IPS-NIHi7 (cell line): ENCODE measurements around the gene COL23A1.
"Not testable (repeated sequence)": the region's sequence is repeated elsewhere in the genome, so short reads cannot be mapped to it uniquely, and the experiment has no call there.

Experiments used
- DNase-seq: peaks from one replicate; pipeline ENCODE4 v3.0.0; 2012; ENCODE audit warnings: mixed read lengths; ENCODE audit errors: extremely low spot score

Gene COL23A1

DNA sequence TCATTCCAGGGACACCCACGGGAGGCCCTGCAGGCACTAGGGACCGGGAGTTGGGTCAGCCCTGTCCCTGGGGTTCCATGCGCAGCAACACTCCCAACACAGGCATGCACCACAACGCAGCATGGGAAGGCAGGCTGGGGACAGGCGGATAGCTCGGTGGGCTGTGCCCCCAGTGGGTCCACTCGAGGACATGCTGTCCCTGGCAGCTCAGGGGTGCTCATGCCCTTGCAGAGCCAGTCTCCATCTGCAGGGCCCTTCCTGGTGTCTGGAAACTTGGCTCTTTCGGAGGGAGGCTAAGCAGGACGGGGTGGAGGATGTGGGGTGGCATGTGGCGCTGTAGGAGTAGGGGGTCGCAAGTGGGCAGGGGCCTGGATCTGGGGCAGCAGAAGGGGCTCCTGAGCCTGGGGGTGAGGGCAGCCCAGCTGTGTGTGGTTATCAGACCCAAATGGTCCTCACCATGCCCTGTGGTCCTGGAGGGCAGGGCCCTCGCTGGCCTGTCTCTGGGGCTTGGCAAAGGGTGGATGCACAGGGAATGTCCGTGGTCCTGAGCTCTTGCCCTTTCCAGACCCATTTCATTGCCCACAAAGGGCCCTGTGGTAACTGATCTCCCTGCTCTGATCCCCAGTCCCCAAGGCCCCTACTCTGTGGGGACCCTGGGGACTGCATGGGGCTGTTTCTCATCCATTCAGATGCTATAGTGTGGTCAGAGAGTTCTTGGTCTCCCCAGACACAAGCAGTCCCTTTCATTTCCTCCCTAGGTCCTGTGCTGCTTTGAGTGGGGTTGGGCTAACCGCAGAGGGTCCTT is 267.3 kb downstream of the COL23A1 start:
- DNase-seq: no peak

GRCh38 chr5:178320281-178320855 is 269.8 kb downstream of the COL23A1 start:
- no peak for DNase-seq

- DNase-seq: no peak
Observed at GRCh38 chr5:178319541-178320041, 270.6 kb downstream of the COL23A1 start.

DNA sequence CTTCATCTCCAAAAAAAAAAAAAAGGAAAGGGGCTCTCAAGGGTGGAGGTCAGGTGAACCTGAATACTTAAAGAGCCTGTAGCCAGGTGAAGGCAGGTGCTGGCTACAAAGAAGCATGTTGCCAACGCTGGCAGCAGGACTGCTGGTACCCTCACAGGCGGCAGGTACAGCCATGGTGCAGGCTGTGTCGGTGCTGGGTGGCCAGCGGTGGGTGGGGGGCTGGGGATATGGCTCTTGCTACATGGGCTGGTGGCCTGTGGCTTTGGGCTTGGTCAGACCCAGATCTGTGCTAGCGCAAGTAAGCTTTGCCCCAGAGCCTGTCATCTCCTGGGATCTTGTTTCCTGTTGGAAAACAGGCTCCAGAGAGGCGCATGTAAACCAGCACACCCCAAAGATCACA is 271.3 kb downstream of the COL23A1 start:
- DNase-seq: no peak

DNA sequence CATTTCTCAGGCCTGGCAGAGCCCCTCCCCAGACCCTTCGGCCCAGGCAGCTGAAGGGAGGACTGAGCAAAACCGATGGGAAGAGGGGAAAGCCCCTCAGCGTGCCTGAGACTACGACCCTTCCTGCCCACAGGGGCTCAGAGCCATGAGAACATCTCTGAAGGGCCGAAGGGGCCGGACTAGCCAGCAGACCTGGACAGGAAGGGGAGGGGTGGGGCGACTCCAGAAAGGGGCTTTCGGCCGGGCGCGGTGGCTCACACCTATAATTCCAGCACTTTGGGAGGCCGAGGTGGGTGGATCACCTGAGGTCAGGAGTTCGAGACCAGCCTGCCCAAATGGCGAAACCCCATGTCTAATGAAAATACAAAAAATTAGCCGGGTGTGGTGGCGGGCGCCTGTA is 271.8 kb downstream of the COL23A1 start:
- no peak for DNase-seq

DNA sequence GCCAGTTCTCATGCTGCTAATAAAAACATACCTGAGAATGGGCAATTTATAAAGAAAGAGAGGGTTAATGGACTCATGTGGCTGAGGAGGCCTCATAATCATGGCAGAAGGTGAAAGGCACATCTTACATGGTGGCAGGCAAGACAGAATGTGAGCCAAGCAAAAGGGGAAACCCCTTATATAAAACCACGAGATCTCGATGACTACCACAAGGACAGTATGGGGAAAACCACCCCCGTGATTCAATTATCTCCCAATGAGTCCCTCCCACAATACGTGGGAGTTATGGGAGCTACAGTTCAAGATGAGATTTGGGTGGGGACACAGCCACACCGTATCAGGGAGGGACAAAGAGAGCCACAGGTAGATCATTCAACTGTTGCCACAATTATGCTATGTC is 272.5 kb downstream of the COL23A1 start:
- DNase-seq: not testable (repeated sequence)

DNA sequence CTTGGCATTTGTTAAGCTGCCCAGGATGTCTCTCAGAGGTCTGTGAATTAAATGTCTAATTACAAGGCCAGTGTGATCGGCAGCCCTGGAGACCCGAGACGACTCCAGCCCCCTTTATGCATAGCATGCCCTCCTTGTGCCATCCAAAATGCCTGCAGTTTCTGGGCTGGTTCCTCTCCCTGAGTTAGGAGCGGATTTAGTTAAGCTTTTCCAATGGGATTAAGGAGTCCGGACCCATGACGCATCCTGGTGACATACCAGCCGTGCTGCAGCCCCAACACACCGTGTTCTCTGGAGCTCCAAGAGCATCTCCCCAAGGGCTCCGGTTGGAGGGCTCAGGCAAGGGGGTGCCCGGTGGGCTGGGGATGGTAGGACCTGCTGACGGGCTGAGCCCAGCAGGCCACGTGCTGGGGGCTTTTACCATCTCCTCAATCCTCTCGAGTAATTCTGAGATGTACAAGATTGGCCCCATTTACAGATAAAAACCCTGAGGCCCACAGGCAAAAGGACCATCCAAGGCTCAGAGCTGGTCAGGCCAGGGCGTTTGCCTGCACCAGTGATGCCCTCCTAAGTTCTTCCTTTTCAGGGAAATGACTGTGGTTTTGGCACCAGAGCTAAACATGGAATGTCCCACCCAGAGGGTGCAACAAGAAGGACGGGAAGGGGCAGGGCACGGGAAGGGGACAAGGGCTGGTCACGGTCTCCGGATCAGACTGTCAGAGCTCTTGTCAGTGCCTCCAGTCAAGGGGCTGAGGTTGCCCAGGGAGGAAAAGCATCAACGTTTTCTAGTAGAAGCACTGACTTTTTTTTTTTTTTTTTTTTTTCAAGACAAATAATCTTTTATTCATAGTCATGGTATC is 275.0 kb downstream of the COL23A1 start:
- DNase-seq: no peak

DNA sequence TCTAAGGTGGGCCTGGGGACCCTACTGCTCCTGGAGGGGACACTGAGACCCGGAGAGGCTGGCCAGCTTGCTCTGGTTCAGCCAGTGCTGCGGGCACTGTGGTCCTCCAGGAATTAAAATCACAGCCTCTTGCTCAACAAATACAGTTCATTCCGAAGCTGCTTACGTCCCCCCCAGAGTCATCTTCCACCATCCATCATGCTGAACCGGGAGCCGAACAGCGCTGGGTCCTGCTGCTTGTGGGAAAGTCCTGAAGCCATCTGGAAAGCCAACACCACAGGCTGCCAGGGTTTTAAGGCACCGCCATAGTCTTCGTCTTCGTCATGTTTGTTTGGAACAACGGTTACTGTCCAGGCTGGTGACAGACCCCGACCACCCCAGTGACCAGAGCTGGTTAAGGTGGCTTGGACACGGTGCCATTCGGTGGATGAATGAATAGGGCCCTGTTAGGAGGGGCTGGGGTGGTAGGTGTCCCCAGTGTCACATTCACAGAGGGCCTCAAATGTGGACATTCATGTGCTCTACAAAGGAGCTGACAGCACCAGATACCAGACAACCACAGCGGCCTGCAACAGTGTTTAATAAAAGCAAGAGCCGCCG is 276.0 kb downstream of the COL23A1 start:
- DNase-seq: no peak

DNA sequence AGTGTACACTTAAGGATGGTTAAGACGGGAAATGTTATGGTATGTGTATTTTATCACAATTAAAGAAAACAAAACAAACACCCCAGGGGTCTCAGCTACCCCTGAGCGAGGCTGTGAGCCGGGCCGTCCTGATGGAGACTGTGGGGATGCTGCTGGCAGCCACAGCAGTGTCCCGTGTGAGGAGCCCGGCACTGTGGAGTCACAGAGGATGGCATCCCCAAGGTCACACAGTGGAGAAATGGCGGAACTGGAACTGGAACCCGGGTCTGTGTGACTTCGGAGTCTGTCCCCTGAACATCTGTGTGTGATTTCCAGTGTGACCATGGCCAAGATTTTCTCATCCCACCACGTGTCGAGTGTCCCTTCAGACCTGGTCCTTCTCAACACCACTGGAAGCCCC is 276.9 kb downstream of the COL23A1 start:
- no peak for DNase-seq

GRCh38 chr5:178312880-178313282 is 277.3 kb downstream of the COL23A1 start:
- DNase-seq: no peak

DNA sequence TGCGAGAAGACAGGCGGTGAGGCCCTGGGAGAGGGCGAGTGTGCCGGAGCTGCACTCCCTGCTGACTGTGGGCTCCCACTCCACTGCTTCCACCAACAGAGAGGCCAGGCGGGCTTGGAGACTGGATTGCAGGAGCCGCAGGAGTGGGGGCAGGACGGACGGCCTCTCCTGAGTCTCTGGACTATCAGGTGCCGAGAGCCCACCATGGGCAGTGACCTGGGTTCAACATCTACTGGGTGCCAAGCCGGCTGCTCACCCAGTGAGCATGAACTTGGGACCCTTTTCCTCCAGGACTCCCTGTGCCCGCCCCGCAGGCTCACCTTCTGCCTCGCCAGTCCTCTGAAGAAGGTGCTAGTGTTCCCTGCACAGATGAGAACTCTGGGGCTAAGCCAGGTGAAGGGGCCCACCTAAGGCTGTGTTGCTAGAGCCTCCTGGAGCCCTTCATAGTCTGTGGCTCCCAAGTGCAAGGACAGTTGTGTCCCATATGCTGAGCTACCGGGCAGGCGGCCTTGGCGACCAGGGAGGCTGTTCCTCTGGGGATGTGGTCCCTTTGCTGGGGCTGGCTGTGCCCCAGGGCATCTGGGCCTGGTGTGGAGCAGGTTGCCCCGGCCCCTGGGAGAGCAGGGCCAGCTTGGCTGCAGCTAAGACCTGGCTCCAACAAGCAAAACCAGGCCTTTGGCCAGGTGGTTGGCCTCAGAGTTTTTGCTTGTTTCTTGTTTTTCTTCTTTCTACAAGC is 279.9 kb downstream of the COL23A1 start:
- no peak for DNase-seq

GRCh38 chr5:178309271-178310013 is 280.8 kb downstream of the COL23A1 start:
- no peak for DNase-seq

DNA sequence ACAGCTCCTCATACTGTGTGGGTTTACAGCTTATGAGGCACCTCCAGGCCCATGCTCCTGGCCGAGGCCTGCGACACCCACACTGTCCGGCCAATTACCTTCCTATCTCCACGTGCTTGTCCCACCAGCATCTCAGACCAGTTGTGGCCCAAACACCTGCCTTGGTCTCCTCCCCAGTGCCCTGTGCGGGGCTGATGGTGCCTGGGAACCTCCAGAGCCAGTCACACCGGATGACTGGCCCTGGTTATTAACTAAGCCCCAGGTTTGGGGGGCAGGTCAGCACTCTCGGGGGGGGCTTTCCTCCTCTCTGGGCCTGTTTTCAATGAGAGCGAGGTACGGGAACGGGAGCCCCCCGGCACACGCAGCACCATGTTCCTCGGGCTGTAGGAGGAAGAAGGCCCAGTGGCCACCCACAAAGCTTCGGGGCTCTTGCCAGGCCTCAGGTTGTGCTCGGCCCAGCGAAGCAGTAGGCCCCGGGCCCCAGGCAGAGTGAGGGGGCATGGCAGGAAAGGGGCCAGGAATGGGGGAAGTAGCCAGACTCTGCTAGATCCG is 281.6 kb downstream of the COL23A1 start:
- DNase-seq: no peak

GRCh38 chr5:178307267-178308045 is 282.7 kb downstream of the COL23A1 start:
- DNase-seq: no peak

- no peak for DNase-seq
Observed at GRCh38 chr5:178306430-178307225, 283.6 kb downstream of the COL23A1 start.

GRCh38 chr5:178305801-178306200 is 284.4 kb downstream of the COL23A1 start:
- no peak for DNase-seq

- DNase-seq: no peak
Observed at GRCh38 chr5:178304761-178305645, 285.2 kb downstream of the COL23A1 start.

- DNase-seq: no peak
Observed at GRCh38 chr5:178304016-178304415, 286.2 kb downstream of the COL23A1 start.
